ENCODE results near the gene C16orf96. TPM values are rescaled to one million over a fixed set of nuclear protein-coding genes. Genes with fewer than 3 reads are reported as not detected.

The C16orf96 gene
- total RNA-seq, 4 donors from 2014 or later: 0.26 to 0.35 (median 0.30) TPM; not detected in 1

DNA sequence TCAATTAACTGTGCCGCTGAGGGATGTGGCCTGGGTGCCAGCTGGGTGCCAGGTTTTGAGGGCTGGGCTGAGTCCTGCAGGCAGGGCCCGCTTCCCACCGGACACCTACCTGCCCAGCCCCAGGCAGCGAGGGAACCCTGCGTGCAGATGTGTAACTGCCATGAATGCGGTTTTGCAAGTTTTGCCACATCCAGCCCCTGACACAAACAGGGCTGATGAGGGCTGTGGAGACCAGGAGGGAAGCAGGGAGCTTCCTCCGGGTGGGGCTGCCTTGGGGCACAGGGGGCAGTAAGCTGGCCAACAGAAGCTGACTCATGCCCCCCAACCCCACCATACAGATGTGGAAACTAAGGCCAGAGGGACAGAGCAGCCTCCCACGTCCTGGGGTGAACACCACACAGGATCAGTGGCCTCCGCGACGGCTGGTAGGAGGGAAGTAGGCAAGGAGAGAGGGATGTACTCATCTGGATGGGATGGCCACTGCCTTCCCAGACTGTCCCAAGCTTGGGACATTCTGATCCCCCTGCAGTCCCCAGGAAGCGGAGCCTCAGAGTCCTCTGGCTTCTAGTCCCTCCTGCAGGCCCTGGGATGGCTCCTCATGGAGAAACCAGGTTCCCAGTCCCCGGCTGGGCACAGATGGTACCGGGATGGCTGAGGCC lies 57.0 kb downstream of the C16orf96 start:
- H3K27ac ChIP-seq: peak overlapping the region; percentile 91 to 95
- no peak for TF ChIP-seq POLR2A (IDR thresholded peaks at IDR 0.05)
- TF ChIP-seq, protein P1, sequence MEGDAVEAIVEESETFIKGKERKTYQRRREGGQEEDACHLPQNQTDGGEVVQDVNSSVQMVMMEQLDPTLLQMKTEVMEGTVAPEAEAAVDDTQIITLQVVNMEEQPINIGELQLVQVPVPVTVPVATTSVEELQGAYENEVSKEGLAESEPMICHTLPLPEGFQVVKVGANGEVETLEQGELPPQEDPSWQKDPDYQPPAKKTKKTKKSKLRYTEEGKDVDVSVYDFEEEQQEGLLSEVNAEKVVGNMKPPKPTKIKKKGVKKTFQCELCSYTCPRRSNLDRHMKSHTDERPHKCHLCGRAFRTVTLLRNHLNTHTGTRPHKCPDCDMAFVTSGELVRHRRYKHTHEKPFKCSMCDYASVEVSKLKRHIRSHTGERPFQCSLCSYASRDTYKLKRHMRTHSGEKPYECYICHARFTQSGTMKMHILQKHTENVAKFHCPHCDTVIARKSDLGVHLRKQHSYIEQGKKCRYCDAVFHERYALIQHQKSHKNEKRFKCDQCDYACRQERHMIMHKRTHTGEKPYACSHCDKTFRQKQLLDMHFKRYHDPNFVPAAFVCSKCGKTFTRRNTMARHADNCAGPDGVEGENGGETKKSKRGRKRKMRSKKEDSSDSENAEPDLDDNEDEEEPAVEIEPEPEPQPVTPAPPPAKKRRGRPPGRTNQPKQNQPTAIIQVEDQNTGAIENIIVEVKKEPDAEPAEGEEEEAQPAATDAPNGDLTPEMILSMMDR (IDR thresholded peaks at IDR 0.05): no peak
- DNase-seq: no peak
- no peaks in the 10 kb centered on the region for H3K27me3 ChIP-seq
- peaks cover 0 to 26% of the 10 kb centered on the region in 2 donors for H3K4me1 ChIP-seq
- peak overlapping the region; percentile 42 to 70 for H3K4me3 ChIP-seq
- H3K9me3 ChIP-seq: no peaks in the 10 kb centered on the region
- no peaks in the 10 kb centered on the region for H3K36me3 ChIP-seq
- intact Hi-C loops (cut with DNase I; ENCODE audit: low total_unique reads): no loop called here

DNA sequence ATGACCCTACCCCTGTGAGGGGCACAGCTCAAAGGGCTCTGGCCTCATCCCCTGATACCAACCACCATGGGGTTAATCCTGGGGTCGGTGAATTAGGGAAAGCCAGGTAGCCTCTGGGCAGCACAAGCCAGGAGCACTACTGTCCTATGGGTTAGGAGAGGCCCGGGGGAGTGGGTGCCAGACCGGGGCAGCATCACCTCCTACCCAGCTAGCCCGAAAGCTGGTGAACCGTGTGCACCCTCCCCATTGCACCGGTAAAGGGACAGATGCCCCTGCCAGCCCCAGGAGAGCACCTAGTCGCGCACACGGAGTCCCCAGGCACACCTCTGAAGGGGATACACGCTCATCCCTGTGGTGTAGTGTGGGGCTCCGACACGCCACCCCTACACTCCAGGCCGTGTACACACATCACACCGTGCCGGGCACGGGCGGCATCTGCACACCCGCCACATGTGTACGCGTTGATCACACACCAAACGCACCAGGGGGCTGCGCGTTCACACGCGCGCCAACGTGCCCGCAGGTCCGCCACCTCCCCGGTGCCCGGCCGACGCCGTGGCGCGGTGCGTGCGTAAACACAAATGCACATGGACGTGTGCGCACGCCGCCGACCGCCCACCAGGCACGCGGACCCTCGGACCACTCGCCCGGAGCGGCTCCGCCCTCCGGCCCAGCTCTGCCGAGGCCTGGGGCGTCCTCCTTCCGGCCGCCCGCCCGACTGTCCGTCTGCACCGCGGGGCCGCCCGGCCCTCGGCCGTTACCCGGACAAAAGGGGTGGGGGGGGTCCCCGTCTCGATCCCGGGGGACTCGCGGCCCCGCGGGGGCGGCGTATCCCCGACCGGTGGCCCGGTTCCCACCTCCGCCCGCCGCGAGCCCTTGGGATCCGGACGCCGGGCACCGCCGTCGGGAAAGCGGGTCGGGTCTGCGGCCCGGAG lies 57.8 kb downstream of the C16orf96 start:
- H3K36me3 ChIP-seq: no peaks in the 10 kb centered on the region
- no peaks in the 10 kb centered on the region for H3K9me3 ChIP-seq
- TF ChIP-seq, protein P1 (IDR thresholded peaks at IDR 0.05): no peak
- no peak for TF ChIP-seq POLR2A (IDR thresholded peaks at IDR 0.05)
- intact Hi-C loops (cut with DNase I; ENCODE audit: low total_unique reads): no loop called here
- H3K27ac ChIP-seq: peak overlapping the region; percentile 91 to 95
- peak in 1 of 2 donors; percentile 39 for DNase-seq
- peaks cover 0 to 26% of the 10 kb centered on the region in 2 donors for H3K4me1 ChIP-seq
- no peaks in the 10 kb centered on the region for H3K27me3 ChIP-seq
- H3K4me3 ChIP-seq: peak overlapping the region; percentile 42 to 70

DNA sequence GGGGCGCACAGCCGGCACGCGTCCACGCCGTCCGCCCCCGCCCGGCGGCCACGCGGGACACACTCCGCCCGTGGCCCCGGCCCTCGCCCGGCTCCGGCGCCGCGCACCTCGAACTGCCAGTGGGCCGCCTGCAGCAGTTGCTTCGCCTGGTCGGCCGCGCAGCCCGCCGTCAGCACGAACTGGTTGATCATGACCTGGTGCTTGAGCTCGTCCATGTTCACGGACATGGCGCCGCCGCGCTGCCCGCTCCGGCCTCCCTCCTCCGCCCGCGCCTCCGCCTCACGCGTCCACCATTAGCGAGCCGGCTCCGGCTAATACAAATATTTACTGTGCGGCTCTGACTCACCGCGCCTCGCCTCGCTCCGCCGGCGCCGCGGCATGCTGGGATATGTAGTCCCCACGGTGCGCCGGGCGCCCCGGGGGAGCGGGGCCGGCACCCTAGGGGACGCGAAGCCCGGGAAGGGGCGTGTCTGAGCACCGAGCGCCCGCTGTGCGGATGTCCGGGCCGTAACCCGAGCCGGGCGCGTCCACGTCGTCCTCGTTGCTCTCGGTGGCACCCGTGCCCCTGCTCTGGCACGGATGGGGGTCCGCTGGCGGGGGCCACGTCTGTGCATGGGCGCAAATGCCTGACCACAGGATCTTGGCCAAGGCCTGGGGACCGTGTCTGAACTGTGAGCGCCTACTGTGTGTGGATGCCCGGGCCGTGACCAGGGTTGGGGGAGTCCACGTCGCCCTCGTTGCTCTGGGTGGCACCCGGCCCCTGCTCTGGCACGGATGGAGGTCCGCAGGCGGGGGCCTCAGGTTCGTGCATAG lies 58.6 kb downstream of the C16orf96 start, which contains the start of gene UBALD1:
TSS of gene UBALD1 (minus strand) at position 318 of the 813 bp plus-strand sequence. CDS start at position 227, 91 bp downstream.
- Histone ChIP-seq H3K4me1 (peaks cover 0 to 26% of the 10 kb centered on the region in 2 donors), H3K4me3 (peak within 1 kb of the TSS; percentile 42 to 70), H3K9me3 (no peaks in the 10 kb centered on the region), H3K27me3 (no peaks in the 10 kb centered on the region), H3K27ac (peak within 1 kb of the TSS; percentile 91 to 95), H3K36me3 (no peaks in the 10 kb centered on the region)
- intact Hi-C loops (cut with DNase I; ENCODE audit: low total_unique reads): no loop called here
- peak; percentile 80 to 85 for DNase-seq
- TF ChIP-seq, protein P1 (IDR thresholded peaks at IDR 0.05): peak in 1 of 4 experiments; percentile 7
- TF ChIP-seq POLR2A (IDR thresholded peaks at IDR 0.05): peak; percentile 94 to 98

DNA sequence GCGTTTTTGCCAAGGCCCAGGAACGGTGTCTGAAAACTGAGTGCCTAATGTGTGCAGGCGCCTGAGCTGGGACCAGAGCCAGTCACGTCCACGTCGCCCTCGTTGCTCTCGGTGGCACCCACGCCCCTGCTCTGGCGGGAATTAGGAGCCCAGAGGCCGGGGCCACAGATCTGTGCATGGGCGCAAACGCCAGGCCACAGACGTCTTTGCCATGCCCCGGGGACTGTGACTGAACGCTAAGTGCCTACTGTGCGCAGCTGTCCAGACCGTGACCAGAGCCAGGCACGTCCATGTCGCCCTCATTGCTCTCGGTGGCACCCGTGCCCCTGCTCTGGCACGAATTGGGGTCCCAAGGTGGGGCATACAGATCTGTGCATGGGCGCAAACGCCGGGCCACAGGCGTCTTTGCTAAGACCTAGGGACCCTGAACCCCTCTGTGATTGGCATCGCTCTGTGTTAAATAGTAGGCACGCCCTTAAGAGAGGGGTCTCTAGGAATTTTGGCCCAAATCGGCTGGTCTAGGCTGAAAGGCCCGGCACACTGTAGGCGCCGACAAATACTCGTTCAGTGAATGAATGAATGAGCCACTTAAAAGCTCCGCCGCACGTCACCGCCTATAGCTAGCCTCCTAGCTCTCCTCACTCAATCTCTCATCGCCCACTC lies 59.4 kb downstream of the C16orf96 start:
- H3K27me3 ChIP-seq: no peaks in the 10 kb centered on the region
- H3K4me1 ChIP-seq: peaks cover 0 to 26% of the 10 kb centered on the region in 2 donors
- no peaks in the 10 kb centered on the region for H3K36me3 ChIP-seq
- H3K27ac ChIP-seq: peak overlapping the region; percentile 91 to 95
- intact Hi-C loops (cut with DNase I; ENCODE audit: low total_unique reads): no loop called here
- H3K9me3 ChIP-seq: no peaks in the 10 kb centered on the region
- H3K4me3 ChIP-seq: peak overlapping the region; percentile 42 to 70
- peak; percentile 52 to 61 for DNase-seq
- no peak for TF ChIP-seq POLR2A (IDR thresholded peaks at IDR 0.05)
- TF ChIP-seq, protein P1 (IDR thresholded peaks at IDR 0.05): no peak
